Measurements from ENCODE around the gene C4orf50.
"Not testable (repeated sequence)": the region's sequence is repeated elsewhere in the genome, so short reads cannot be mapped to it uniquely, and the experiment has no call there.

The C4orf50 gene

GRCh38 chr4:6017030-6017429 is 1.2 kb downstream of the C4orf50 start:
- no peaks in the 10 kb centered on the region for H3K9me3 ChIP-seq (ENCODE audit: control insufficient read depth, low read length)
- WGBS, 2 experiments (ENCODE audit: insufficient coverage in 2 of 2): 83 to 84% methylated on average over 10 of the region's 10 CpGs
- no peak overlapping the region for H3K27ac ChIP-seq (ENCODE audit: low read depth, low read length, severe bottlenecking)
- H3K4me3 ChIP-seq (ENCODE audit: extremely low read depth, insufficient read depth, low read length, poor library complexity, severe bottlenecking): no peak overlapping the region
- no peaks in the 10 kb centered on the region for H3K4me1 ChIP-seq (ENCODE audit: control insufficient read depth, insufficient read depth, low read length, poor library complexity, severe bottlenecking)
- H3K36me3 ChIP-seq (ENCODE audit: control insufficient read depth, insufficient read depth, low read length): no peaks in the 10 kb centered on the region

GRCh38 chr4:6013564-6013963 is 4.7 kb downstream of the C4orf50 start:
- H3K9me3 ChIP-seq (ENCODE audit: control insufficient read depth, low read length): no peaks in the 10 kb centered on the region
- 91 to 92% methylated on average over 11 to 12 of the region's 12 CpGs for WGBS, 2 experiments (ENCODE audit: insufficient coverage in 2 of 2)
- H3K27ac ChIP-seq (ENCODE audit: low read depth, low read length, severe bottlenecking): no peak overlapping the region
- H3K4me1 ChIP-seq (ENCODE audit: control insufficient read depth, insufficient read depth, low read length, poor library complexity, severe bottlenecking): no peaks in the 10 kb centered on the region
- H3K4me3 ChIP-seq (ENCODE audit: extremely low read depth, insufficient read depth, low read length, poor library complexity, severe bottlenecking): no peak overlapping the region
- H3K36me3 ChIP-seq (ENCODE audit: control insufficient read depth, insufficient read depth, low read length): no peaks in the 10 kb centered on the region

- no peaks in the 10 kb centered on the region for H3K4me1 ChIP-seq (ENCODE audit: control insufficient read depth, insufficient read depth, low read length, poor library complexity, severe bottlenecking)
- H3K4me3 ChIP-seq (ENCODE audit: extremely low read depth, insufficient read depth, low read length, poor library complexity, severe bottlenecking): no peak overlapping the region
- H3K27ac ChIP-seq (ENCODE audit: low read depth, low read length, severe bottlenecking): no peak overlapping the region
- H3K9me3 ChIP-seq (ENCODE audit: control insufficient read depth, low read length): no peaks in the 10 kb centered on the region
- 82 to 84% methylated on average over 5 of the region's 5 CpGs for WGBS, 2 experiments (ENCODE audit: insufficient coverage in 2 of 2)
- no peaks in the 10 kb centered on the region for H3K36me3 ChIP-seq (ENCODE audit: control insufficient read depth, insufficient read depth, low read length)
Observed at GRCh38 chr4:6012200-6012599, 6.0 kb downstream of the C4orf50 start.

- H3K9me3 ChIP-seq (ENCODE audit: control insufficient read depth, low read length): no peaks in the 10 kb centered on the region
- H3K4me3 ChIP-seq (ENCODE audit: extremely low read depth, insufficient read depth, low read length, poor library complexity, severe bottlenecking): no peak overlapping the region
- H3K36me3 ChIP-seq (ENCODE audit: control insufficient read depth, insufficient read depth, low read length): no peaks in the 10 kb centered on the region
- WGBS, 2 experiments (ENCODE audit: insufficient coverage in 2 of 2): 71 to 77% methylated on average over 8 of the region's 8 CpGs
- H3K4me1 ChIP-seq (ENCODE audit: control insufficient read depth, insufficient read depth, low read length, poor library complexity, severe bottlenecking): no peaks in the 10 kb centered on the region
- H3K27ac ChIP-seq (ENCODE audit: low read depth, low read length, severe bottlenecking): no peak overlapping the region
Observed at GRCh38 chr4:6011686-6012085, 6.5 kb downstream of the C4orf50 start.

GRCh38 chr4:6011271-6011671 is 7.0 kb downstream of the C4orf50 start:
- no peak overlapping the region for H3K27ac ChIP-seq (ENCODE audit: low read depth, low read length, severe bottlenecking)
- H3K9me3 ChIP-seq (ENCODE audit: control insufficient read depth, low read length): no peaks in the 10 kb centered on the region
- H3K36me3 ChIP-seq (ENCODE audit: control insufficient read depth, insufficient read depth, low read length): no peaks in the 10 kb centered on the region
- H3K4me3 ChIP-seq (ENCODE audit: extremely low read depth, insufficient read depth, low read length, poor library complexity, severe bottlenecking): no peak overlapping the region
- no peaks in the 10 kb centered on the region for H3K4me1 ChIP-seq (ENCODE audit: control insufficient read depth, insufficient read depth, low read length, poor library complexity, severe bottlenecking)
- WGBS, 2 experiments (ENCODE audit: insufficient coverage in 2 of 2): 87 to 91% methylated on average over 6 to 11 of the region's 12 CpGs

DNA sequence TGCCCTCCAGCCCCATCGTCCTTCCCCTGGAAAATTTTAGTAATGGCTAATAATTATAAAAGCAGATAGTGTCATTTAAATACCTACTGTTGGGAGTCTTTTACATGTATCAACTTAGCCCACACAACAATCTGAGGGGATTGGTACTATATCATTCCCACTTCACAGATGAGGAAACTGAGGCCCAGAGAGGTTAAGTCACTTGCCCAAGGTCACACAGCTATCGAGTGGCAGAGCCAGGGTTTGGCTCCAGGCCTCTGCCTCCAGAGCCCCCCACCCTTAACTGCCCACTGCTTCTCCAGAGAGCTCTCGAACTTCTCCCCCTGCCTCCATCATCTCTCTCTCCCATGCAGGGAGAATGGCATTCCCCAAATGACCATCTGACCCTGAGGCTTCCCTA is 7.4 kb downstream of the C4orf50 start:
- H3K4me1 ChIP-seq (ENCODE audit: control insufficient read depth, insufficient read depth, low read length, poor library complexity, severe bottlenecking): no peaks in the 10 kb centered on the region
- H3K4me3 ChIP-seq (ENCODE audit: extremely low read depth, insufficient read depth, low read length, poor library complexity, severe bottlenecking): no peak overlapping the region
- no peak overlapping the region for H3K27ac ChIP-seq (ENCODE audit: low read depth, low read length, severe bottlenecking)
- 67% methylated on average over 1 to 2 of the region's 3 CpGs for WGBS, 2 experiments (ENCODE audit: insufficient coverage in 2 of 2)
- H3K36me3 ChIP-seq (ENCODE audit: control insufficient read depth, insufficient read depth, low read length): no peaks in the 10 kb centered on the region
- no peaks in the 10 kb centered on the region for H3K9me3 ChIP-seq (ENCODE audit: control insufficient read depth, low read length)

- no peak overlapping the region for H3K4me3 ChIP-seq (ENCODE audit: extremely low read depth, insufficient read depth, low read length, poor library complexity, severe bottlenecking)
- WGBS, 2 experiments (ENCODE audit: insufficient coverage in 2 of 2): 68 to 70% methylated on average over 8 of the region's 8 CpGs
- no peak overlapping the region for H3K27ac ChIP-seq (ENCODE audit: low read depth, low read length, severe bottlenecking)
- no peaks in the 10 kb centered on the region for H3K4me1 ChIP-seq (ENCODE audit: control insufficient read depth, insufficient read depth, low read length, poor library complexity, severe bottlenecking)
- H3K36me3 ChIP-seq (ENCODE audit: control insufficient read depth, insufficient read depth, low read length): no peaks in the 10 kb centered on the region
- H3K9me3 ChIP-seq (ENCODE audit: control insufficient read depth, low read length): no peaks in the 10 kb centered on the region
Observed at GRCh38 chr4:6009452-6009851, 8.8 kb downstream of the C4orf50 start.

DNA sequence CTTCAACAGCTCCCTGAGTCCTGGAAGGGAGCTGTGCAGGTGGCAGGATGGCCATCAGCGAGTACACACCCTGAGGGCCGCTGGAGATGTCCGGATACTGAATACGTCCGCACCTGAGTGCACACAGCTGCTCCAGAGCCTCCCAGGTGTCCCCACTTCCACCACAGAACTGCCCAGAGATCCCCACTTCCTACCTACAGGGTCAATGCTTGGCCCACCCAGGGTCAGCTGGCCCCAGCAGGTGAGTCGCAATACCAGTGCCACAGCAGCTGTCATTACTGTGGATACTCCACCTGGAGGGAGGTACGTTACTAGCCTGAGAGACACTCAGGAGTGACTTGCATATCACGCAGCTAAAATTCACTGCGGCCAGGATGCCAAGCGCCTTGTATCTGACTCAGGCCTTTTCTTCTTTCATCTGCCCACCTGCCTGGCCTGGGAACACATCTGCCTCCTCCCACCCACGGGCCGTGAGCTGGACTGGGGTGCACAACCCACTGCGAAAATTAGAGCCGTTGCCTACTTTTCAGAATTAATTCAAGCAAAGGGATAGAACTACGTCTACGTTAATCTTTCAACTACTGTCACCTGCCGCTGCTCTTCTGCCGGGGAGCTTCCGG is 9.4 kb downstream of the C4orf50 start:
- Histone ChIP-seq H3K9me3 (ENCODE audit: control insufficient read depth, low read length) (no peaks in the 10 kb centered on the region), H3K4me3 (ENCODE audit: extremely low read depth, insufficient read depth, low read length, poor library complexity, severe bottlenecking) (no peak overlapping the region), H3K36me3 (ENCODE audit: control insufficient read depth, insufficient read depth, low read length) (no peaks in the 10 kb centered on the region), H3K4me1 (ENCODE audit: control insufficient read depth, insufficient read depth, low read length, poor library complexity, severe bottlenecking) (no peaks in the 10 kb centered on the region), H3K27ac (ENCODE audit: low read depth, low read length, severe bottlenecking) (no peak overlapping the region)
- WGBS, 2 experiments (ENCODE audit: insufficient coverage in 2 of 2): 85 to 90% methylated on average over 16 to 19 of the region's 19 CpGs

DNA sequence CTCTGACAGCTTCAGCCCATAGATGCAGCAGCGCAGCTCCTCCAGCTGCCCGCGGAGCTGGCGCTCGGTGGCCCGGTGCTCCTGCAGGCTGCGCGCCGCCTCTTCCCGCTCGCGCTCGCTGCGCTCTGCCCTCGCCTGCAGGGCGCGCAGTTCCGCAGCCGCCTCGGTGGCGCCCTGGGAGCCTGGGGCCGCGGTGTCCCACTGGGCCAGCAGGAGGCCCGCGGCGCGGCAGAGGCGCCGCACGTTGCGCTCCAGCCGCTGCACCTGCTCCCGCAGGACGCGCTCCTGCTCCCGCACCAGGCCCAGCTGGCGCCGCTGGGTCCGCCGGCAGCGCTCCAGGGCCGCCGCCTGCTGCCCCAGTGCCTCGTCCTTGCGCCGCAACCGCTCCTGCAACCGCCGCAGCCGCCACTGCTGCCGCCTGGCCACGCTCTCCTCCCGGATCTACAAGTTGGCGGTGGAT is 10.1 kb downstream of the C4orf50 start:
- H3K9me3 ChIP-seq (ENCODE audit: control insufficient read depth, low read length): no peaks in the 10 kb centered on the region
- no peaks in the 10 kb centered on the region for H3K36me3 ChIP-seq (ENCODE audit: control insufficient read depth, insufficient read depth, low read length)
- H3K27ac ChIP-seq (ENCODE audit: low read depth, low read length, severe bottlenecking): no peak overlapping the region
- no peak overlapping the region for H3K4me3 ChIP-seq (ENCODE audit: extremely low read depth, insufficient read depth, low read length, poor library complexity, severe bottlenecking)
- WGBS, 2 experiments (ENCODE audit: insufficient coverage in 2 of 2): 9 to 11% methylated on average over 40 to 54 of the region's 54 CpGs
- H3K4me1 ChIP-seq (ENCODE audit: control insufficient read depth, insufficient read depth, low read length, poor library complexity, severe bottlenecking): no peaks in the 10 kb centered on the region

- Histone ChIP-seq H3K9me3 (ENCODE audit: control insufficient read depth, low read length) (no peaks in the 10 kb centered on the region), H3K4me3 (ENCODE audit: extremely low read depth, insufficient read depth, low read length, poor library complexity, severe bottlenecking) (no peak overlapping the region), H3K27ac (ENCODE audit: low read depth, low read length, severe bottlenecking) (no peak overlapping the region), H3K4me1 (ENCODE audit: control insufficient read depth, insufficient read depth, low read length, poor library complexity, severe bottlenecking) (no peaks in the 10 kb centered on the region), H3K36me3 (ENCODE audit: control insufficient read depth, insufficient read depth, low read length) (no peaks in the 10 kb centered on the region)
- 91 to 98% methylated on average over 4 of the region's 4 CpGs for WGBS, 2 experiments (ENCODE audit: insufficient coverage in 2 of 2)
Observed at GRCh38 chr4:6005175-6005574, 13.1 kb downstream of the C4orf50 start.

DNA sequence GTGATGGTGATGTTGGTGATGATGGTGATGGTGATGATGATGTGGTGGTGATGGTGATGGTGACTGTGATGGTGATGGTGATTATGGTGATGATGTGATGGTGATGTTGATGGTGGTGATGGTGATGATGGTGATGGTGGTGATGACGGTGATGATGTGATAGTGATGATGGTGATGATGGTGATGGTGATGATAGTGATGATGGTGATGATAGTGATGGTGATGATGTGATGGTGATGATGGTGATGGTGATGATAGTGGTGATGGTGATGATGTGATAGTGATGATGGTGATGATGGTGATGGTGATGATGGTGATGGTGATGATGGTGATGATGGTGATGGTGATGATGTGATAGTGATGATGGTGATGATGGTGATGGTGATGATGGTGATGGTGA is 14.7 kb downstream of the C4orf50 start:
- not testable (repeated sequence) for H3K4me3 ChIP-seq (ENCODE audit: extremely low read depth, insufficient read depth, low read length, poor library complexity, severe bottlenecking); H3K9me3 ChIP-seq (ENCODE audit: control insufficient read depth, low read length); H3K4me1 ChIP-seq (ENCODE audit: control insufficient read depth, insufficient read depth, low read length, poor library complexity, severe bottlenecking); H3K27ac ChIP-seq (ENCODE audit: low read depth, low read length, severe bottlenecking); H3K36me3 ChIP-seq (ENCODE audit: control insufficient read depth, insufficient read depth, low read length)
- 94% methylated on average over 1 of the region's 1 CpG for WGBS, 2 experiments (ENCODE audit: insufficient coverage in 2 of 2)

Data from mesodermal cell (in vitro differentiated cells).